Keratinocyte (primary cell): ENCODE results near the gene CYSTM1.

Experiments
- CTCF ChIP-seq, 3 experiments: IDR thresholded peaks in 1 of 3; conservative IDR thresholded peaks in 1 of 3; optimal IDR thresholded peaks in 1 of 3; 2 replicates in 2 of 3; 3 replicates in 1 of 3; pipeline versions ENCODE3 to v1.5.1; 2011; ENCODE audit warnings: low read length in 3 of 3, mild to moderate bottlenecking in 3 of 3, moderate library complexity in 2 of 3, control low read depth in 1 of 3, inconsistent platforms in 1 of 3; ENCODE audit not compliant: insufficient read depth in 2 of 3; ENCODE audit errors: extremely low read depth in 1 of 3
- EZH2 ChIP-seq: IDR thresholded peaks from one replicate; pipeline ENCODE4 v1.6.1; 2012; ENCODE audit warnings: inconsistent platforms, mild to moderate bottlenecking, low read length, moderate library complexity

GRCh38 chr5:140134277-140134935, 40.6 kb upstream of the CYSTM1 start:
- TF ChIP-seq CTCF (optimal IDR thresholded peaks at IDR 0.05 in 1 of 3, IDR thresholded peaks at IDR 0.05 in 1 of 3, conservative IDR thresholded peaks at IDR 0.05 in 1 of 3; ENCODE audit: extremely low read depth in 1 of 3, insufficient read depth in 2 of 3, low read length in 3 of 3) (no peak), EZH2 (no peak)
